GM18909 (cell line): Measurements from ENCODE around the gene TRRAP.

Experiments used
- ATAC-seq: cut with Tn5 transposase; IDR thresholded peaks from one replicate; pipeline ENCODE4 v1.9.1; 2021; ENCODE audit warnings: mild to moderate bottlenecking; ENCODE audit not compliant: unreplicated experiment, poor library complexity

Gene TRRAP

DNA sequence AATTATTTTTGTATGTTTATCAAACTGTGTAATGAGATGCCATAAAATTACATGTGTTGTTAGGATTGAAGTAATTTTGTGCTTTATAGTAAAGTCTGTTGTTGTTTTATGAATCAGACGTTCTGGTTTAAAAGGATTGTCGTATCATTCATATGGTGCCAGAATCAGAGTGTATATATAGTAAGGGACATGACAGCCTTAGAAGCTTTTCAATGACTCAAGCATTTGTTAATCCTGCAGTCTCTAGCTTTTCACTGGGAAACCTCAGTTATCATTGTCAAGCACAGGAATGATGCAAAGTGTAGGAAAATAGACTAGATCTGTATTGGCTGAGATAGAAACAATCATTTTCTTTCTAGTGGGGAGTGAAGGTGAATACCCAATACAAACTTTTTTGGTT lies 57.5 kb downstream of the TRRAP start:
- no peak for ATAC-seq

DNA sequence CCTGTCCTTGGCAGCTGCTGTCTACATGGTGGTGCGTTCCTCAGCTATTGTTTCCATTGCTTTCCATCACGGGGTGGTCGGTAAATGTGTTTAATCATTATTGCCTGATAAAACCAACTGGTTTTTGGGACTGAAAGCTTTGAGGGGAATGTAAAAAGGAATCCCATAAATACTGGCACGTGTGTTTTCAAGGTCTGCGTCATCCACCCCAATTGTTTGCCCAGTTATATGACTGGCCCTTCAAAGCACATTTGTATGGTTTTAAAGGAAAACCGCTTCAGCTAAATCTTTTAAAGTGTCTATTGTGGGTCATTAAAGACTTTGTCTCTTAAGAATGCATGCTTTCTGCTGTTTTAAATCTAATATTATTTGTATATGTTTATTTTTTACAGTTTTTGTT lies 65.0 kb downstream of the TRRAP start:
- ATAC-seq: no peak

DNA sequence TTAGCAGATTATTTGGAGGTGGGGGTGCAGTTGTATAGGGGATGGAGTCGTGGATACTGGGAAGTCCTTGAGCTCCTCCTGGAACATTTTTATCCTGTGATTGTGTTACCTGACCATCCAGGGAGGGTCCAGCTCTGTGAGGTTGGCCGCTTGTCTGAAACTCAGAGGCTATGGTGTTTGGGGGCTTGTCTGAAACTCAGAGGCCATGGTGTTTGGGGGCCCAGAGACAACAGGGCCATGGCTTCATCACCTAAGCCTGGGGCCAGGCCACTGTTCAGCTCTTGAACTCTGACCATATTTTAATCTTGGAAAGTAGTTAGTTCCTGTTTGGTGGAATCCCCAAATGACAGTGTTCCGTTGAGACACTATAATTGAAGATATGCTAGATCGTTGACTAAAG lies 66.1 kb downstream of the TRRAP start:
- ATAC-seq: no peak

DNA sequence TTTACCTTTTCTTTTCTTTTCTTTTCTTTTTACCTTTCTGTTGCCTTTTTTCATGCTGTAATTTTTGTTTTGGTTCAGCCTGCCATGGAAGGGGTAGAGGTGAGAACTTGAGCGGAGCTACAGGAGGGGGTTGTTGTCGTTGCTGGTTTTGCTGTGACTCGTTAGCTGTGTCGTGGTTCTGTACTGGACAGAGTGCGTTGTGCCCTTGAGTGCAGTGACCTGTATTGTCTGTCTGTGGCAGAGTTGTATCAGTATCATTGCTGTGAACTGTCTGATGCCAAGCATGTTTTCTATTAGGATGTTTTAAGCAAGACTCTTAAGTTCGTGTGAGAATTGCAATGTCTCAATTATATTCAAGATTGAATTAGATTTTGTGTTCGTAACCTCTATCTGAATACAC lies 67.5 kb downstream of the TRRAP start:
- ATAC-seq: no peak

DNA sequence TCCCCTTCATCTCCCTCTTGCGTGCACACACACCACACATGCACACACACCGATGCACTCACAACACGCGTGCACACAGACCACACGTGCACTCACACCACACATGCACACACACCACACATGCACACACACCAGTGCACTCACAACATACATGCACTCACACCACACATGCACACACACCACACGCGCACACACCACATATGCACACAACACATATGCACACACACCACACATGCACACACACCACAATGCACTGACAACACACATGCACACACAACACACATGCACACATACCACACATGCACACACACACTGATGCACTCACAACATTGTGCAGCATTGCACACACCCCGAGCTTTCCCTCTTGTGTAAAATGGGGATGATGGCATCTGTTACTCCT lies 68.1 kb downstream of the TRRAP start:
- ATAC-seq: no peak

DNA sequence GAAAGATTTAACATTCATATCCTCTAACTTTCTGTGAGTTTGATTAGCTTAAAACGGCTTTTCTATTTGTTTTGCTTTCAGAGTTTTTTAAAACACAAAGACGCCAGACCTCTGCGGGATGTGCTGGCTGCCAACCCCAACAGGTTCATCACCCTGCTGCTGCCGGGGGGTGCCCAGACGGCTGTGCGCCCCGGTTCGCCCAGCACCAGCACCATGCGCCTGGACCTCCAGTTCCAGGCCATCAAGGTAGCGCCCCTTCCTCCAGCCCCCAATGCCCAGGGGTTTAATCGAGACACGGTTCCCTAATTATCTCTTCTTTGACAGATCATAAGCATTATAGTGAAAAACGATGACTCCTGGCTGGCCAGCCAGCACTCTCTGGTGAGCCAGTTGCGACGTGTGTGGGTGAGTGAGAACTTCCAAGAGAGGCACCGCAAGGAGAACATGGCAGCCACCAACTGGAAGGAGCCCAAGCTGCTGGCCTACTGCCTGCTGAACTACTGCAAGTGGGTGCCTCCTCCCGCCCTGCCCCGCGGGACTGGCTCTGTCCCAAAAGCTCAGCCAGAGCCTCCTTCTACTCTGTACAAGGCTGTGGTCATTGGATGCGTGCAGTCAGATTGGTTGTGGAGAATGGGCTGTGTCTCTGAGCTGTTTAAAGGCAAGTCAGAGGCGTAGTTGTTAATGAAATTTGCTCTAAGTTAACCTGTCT lies 71.2 kb downstream of the TRRAP start:
- no peak for ATAC-seq

DNA sequence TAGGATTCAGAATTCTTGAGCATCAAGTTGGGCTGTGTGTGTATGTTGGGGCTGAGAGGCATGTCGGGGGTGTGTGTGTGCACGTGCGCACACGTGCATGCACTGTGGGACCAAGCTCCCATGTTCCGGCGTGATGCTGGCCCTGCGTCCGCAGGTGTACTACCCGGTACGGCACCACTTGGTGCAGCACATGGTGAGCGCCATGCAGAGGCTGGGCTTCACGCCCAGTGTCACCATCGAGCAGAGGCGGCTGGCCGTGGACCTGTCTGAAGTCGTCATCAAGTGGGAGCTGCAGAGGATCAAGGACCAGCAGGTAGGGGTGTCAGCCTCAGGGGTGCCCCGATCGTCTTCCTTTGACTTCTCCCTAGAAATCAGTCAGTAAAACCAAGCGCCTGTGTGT lies 77.7 kb downstream of the TRRAP start:
- no peak for ATAC-seq

DNA sequence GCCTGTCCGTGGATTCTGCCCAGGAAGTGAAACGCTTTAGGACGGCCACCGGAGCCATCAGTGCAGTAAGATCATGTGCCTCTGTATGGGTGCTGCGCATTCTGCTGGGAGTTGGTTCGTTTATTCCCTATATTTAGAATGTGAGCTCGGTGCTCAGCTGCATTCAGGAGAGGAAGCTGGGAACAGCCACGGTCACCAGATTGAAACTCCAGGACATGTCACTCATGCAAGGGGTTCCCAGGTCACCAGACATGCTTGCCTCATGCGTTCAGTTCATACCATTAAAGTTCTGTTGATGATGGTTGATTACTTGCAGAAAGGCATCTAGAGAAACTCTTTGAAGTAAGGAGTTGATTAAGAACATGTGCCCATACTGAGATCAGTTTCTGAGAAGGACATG lies 78.1 kb downstream of the TRRAP start:
- no peak for ATAC-seq

DNA sequence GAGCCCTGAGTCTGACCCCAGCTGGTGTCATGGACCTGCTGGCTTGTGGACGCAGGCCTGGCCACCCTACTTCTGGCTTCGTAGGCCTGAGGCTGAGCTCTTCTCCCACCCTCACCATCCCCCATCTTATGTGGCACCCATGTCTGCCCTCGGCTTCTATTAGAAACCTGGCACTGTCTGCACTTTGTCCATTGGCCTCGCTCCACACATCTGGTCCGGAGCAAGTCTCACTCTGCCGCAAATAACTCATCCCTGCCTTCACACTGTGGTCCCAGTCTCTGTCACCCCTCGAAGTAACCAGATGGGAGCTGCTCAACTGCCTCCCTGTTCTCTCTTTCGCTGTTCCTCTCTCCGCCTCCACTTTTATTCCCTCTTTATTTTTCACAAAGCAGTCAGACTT lies 78.6 kb downstream of the TRRAP start:
- no peak for ATAC-seq

DNA sequence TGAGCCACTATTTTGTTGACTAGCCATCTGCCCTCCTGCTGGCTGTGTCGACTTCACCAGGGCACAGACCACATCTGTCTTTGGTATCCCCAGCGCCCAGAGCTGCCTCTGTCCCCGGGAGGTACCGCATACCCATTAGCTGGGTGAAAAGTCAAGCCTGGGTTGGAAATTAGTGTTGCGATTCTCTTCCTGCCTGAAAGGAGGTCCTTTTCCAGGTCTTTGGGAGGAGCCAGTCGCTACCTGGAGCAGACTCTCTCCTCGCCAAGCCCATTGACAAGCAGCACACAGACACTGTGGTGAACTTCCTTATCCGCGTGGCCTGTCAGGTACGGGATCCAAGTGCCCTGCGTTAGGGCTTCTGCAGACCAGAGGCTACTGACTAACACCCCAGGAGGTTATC lies 79.4 kb downstream of the TRRAP start:
- ATAC-seq: no peak

DNA sequence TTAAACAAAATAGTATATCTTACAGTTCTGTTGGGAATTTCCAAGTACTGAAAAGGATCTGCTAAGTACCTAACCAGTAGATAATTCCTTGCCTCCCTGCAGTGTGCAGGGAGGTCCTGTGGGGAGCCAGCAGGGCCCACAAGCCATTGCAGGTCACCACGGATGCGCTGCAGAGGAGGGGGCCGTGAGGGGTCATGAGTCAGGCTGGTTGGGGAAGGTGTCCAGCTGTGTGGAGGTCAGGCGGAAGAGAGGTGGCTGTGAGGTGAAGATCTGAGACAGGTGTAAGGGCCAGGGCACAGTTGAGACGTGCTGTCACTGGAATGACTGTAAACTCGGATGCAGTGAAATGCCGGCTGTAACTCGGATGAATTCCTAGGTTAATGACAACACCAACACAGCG lies 80.6 kb downstream of the TRRAP start:
- ATAC-seq: no peak

DNA sequence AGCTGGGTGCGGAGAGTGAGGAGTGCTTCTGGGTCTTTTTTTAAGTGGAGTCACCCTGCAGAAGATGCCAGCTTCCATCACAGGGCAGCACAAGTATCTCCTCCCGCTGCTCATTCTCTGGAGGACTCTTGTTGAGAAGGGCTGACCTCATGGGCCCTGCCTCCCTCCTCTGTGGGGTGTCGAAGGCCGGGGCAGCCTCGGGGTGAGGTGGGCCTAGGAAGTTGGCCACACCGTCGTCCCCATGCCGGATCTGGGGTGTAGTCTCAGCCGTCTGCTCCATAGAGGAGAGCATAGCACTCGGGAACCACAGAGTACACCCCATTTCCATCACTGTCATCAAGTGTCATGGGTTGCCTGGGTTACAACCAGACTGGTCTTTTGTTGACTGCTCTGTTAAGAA lies 85.0 kb downstream of the TRRAP start:
- ATAC-seq: no peak

DNA sequence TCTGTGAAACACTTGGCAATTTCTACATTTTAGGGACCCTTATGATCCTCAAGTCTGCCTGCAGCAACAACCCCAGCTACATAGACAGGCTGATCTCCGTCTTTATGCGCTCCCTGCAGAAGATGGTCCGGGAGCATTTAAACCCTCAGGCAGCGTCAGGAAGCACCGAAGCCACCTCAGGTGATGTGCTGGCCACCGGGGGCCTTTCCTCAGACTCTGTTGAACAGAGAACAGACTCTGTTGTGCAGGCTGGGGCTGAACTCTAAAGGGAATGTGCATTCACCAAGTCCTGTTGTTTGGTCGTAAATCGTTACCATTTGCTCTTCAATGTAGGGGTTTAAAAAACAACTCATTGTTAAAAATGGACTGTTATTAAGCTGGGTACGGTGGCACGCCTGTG lies 86.3 kb downstream of the TRRAP start:
- ATAC-seq: no peak

DNA sequence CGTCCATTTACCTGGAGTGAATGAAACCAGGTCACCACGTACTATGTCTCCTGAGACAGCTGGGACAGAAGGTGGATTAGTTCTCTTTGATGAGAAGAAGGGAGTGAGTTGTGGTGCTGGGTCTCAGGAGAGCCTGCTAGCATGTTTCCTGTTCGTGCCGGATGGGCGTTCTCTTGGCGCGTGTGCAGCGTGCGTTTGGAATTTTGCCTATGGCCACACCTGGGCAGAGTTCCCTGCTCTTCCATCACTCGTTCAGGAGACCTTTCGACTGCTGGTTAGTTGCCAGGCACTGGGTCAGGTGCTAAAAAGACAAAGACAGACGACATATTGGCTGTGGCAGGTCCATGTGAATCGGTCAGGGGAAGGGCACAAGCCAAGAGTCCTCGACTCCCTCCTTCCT lies 90.3 kb downstream of the TRRAP start:
- ATAC-seq: no peak

DNA sequence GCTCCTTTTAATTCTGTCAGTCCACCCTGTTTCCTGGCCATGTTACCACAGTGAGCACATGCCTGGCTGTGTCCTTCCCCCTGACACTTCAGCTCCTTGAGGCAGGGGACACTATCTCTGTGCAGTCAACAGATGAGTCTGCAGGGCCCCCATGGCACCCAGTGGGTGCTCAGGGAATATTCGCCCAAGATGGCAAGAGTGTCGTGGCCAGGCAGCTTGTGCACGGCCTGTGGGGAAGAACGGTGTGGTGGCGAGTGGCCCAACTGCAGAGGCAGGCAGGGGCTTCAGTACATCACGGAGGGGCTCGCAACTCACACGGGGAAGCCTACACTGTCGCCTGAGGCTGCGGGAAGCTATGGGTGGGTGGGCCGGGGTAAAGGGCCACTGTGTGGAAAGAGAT lies 91.1 kb downstream of the TRRAP start:
- ATAC-seq: no peak

DNA sequence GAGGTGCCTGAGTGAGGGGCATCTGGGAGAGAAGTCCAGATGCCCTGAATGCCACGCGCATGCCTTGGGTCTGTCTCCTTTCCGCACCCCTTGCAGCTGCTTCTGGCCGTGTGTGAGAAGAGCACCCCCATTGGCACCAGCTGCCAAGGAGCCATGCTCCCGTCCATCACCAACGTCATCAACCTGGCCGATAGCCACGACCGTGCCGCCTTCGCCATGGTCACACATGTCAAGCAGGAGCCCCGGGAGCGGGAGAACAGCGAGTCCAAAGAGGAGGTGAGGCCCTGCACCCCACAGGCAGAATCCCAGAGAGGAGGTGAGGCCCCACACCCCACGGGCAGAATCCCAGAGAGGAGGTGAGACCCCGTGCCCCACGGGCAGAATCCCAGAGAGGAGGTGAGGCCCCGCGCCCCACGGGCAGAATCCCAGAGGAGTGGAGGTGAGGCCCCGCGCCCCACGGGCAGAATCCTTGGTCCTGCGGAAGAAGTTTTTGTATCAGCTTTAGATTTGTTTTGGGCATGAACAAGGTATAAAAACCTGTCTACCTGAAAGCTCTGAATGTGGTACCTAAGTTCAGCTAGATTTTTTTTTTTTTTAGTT lies 91.8 kb downstream of the TRRAP start:
- no peak for ATAC-seq

DNA sequence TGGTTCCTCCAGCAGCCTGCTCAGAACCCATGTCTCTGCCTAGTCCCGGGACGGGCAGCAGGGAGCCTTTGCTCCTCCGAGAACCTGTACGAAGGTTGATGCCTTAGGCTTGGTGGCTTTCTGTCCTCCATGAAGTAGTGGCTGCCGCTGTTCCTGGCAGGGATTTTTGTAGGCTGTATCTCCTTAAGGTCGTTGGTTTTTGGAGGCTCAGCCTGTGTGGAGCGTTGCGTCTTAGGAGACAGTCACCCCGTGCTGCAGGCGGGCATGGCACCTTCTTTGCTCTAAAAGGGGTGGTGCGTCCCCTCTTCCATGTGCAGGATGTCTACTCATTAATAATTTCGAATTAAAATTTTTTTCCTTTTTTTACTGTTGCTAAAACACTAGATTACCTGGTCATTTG lies 92.5 kb downstream of the TRRAP start:
- ATAC-seq: no peak

DNA sequence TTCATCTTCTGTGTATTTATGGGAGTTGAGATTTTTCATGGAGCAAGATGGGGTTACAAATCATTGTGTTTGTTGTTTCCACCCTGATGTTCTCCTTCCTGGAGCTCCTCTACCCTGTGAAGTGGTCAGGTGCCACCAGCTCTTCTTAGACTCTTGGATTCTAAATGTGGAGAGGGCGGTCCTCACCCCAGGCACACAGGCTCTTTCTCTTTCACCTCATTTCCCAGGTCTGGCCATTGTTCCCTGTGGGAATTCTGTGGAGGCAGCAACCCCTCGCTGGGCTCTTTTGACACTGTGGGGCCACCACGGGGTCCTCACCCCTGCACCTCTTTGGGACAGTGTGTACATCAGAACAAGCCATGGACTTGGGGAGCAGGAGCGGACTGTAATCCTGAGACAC lies 95.9 kb downstream of the TRRAP start:
- ATAC-seq: no peak

DNA sequence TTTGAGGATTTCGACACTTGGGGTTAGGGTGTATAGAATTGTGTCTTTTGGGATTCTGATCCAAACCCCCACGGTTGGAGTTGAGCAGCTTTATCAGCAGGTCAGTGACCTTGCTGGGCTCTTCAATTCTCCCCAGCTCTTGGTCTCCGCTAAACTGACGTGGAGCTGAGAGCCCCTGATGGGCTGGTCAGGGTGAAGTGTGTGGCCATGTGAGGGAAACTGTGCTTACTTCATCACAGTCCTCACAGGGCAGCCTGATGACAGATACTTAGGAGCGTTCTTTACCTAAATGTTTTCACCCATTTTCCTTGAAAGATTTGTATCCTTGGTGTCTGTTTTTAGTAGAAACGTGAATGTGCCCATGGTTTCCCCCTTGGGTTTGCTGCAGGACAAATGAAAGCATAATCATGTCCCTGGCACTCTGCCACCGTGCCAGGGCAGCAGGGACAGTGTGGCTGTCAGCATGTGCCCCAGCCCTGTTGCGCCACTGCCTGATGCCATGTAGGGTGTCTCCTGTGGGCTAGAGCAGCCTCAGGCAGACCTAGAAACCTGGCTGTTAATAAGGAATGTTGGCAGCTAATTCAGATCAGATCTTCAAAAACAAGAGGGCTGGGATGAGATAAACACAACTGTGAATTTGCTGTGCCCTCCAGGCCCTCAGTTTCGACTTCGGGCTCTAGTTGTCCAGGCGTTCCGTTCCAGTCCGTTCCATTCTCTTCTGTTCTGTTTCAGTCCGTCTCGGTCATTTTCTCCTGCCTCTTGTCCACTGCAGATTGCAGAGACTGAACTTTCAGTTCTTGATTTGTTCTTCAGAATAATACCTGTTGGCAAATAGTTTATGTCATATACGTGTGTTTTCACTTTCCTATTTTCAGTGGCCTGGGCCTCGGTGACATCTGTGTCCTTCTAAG lies 96.8 kb downstream of the TRRAP start:
- no peak for ATAC-seq

DNA sequence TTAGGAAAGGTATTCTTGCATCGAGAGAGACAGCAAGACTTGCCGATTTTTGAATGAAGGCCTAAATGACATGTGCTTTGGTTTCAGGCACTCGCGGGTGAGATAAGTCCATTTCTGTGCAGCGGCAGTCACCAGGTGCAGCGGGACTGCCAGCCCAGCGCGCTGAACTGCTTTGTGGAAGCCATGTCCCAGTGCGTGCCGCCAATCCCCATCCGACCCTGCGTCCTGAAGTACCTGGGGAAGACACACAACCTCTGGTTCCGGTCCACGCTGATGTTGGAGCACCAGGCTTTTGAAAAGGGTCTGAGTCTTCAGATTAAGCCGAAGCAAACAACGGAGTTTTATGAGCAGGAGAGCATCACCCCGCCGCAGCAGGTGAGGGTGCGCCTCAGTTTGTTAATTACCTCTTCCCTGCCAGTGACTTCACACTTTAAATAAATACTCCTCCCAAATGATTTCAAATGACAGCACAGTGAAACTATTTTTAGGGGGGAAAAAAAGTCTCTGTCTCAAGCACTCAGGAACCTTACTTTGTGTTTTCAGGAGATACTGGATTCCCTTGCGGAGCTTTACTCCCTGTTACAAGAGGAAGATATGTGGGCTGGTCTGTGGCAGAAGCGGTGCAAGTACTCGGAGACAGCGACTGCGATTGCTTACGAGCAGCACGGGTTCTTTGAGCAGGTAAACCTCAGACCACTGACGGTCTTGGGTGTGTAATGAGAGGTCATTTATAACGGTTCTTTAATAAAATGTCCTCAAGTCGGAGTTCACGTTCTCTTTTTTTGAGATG lies 98.3 kb downstream of the TRRAP start:
- ATAC-seq: no peak

DNA sequence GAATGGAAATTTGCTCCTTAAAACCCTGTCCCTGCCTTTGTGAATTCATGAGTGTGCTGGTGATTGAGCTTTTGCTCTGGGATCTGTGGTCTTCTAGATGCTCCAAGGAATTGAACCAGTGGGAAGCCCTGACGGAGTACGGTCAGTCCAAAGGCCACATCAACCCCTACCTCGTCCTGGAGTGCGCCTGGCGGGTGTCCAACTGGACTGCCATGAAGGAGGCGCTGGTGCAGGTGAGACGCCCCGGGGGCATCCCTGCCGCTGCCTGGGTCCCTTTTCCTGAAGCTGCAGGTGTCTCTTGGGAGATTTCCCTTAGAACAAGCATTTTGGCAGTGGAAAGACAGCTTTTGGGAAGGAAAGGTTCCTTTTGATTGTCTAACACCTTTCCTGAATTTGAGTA lies 100.3 kb downstream of the TRRAP start:
- ATAC-seq: no peak
